AG04450 (cell line): ENCODE results near the gene OTUD7B. TPM values are rescaled to one million over a fixed set of nuclear protein-coding genes. Genes with fewer than 3 reads are reported as not detected.

Source experiments
- CTCF ChIA-PET: fragments of 300-600, 350-600 bp; formaldehyde crosslinking; extraction: SDS; loops from one replicate; lab custom pipeline; 2022; ENCODE audit warnings: antibody characterized with exemption, inconsistent platforms; lab: Charles Lee
- POLR2A ChIA-PET: fragments of 350-600 bp; formaldehyde crosslinking; extraction: SDS; loops from one replicate; lab custom pipeline; 2021; ENCODE audit warnings: antibody characterized with exemption, inconsistent platforms; lab: Yijun Ruan, JAX
- DNase-seq: peaks from one replicate; pipeline ENCODE4 v3.0.0-alpha.2; 2011; ENCODE audit warnings: low read depth, low spot score
- H3K27ac ChIP-seq: one replicate; pipeline ENCODE4 v1.5.1; 2012; ENCODE audit warnings: low read depth, low read length, control low read depth
- H3K27me3 ChIP-seq: one replicate; pipeline ENCODE4 v1.6.0; 2012; ENCODE audit warnings: low read length; ENCODE audit not compliant: control insufficient read depth, insufficient read depth
- H3K4me3 ChIP-seq: 2 replicates; pipeline ENCODE4 v1.5.1; 2011; ENCODE audit warnings: mild to moderate bottlenecking, low read depth, low read length, control low read depth
- H3K9me3 ChIP-seq: 2 replicates; pipeline ENCODE4 v1.5.1; 2012; ENCODE audit warnings: low read length; ENCODE audit not compliant: control insufficient read depth, insufficient read depth
- CTCF ChIP-seq: IDR thresholded peaks from 2 replicates; pipeline ENCODE4 v1.5.1; 2011; ENCODE audit warnings: low read depth, low read length, control low read depth, inconsistent platforms
- polyA plus RNA-seq: library from polyadenylated mRNA; depleted of rRNA; stranded (reverse); fragments of >200 nt; gene quantifications from 2 replicates; pipeline ENCODE4 v1.2.3, GENCODE V29; 2011

The OTUD7B gene
- polyA plus RNA-seq, 1 experiment = 10.7 TPM

DNA sequence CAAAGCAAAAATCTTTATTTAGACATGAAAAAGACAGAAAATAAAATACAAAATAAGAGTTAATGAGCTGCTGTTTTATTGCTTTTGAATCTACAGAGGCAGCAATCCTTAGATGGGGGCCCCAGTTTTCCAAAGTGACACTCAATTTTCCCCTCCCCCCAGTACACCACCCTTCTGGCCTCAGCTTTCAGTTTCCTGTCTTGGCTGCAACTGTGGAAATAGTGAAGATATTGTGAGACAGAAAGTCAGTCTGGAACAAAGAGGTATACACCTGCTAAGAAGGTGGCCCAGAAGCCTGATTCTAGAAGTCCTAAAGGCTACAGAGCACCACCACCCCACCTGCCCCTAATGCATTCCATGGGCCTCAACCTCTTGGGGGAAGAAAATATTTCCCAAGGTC, 72.8 kb downstream of the OTUD7B start:
- POLR2A ChIA-PET = interaction anchor here (0.6 to 3.0 kb wide), 3 partner anchors 11 to 334 kb away, joined by 3 to 14 read pairs (median 4); a partner anchor contains a TSS
- DNase-seq = no peak
- no peaks in the 10 kb centered on the region for H3K27me3 ChIP-seq
- no peak for TF ChIP-seq CTCF
- H3K27ac ChIP-seq = no peak overlapping the region
- no peak overlapping the region for H3K4me3 ChIP-seq
- CTCF ChIA-PET = interaction anchor here (0.5 to 2.5 kb wide), 3 partner anchors 18 to 234 kb away, joined by 3 to 9 read pairs (median 3); no protein-coding TSS in a partner anchor
- H3K9me3 ChIP-seq = no peaks in the 10 kb centered on the region

- POLR2A ChIA-PET = interaction anchor here (3.0 kb wide), 1 partner anchor 50 kb away, joined by 14 read pairs; a partner anchor contains a TSS
- Histone ChIP-seq H3K9me3 (no peaks in the 10 kb centered on the region), H3K27ac (peak overlapping the region; percentile 25), H3K27me3 (no peaks in the 10 kb centered on the region), H3K4me3 (peak overlapping the region; percentile 89)
- no peak for DNase-seq
- CTCF ChIA-PET = interaction anchor here (0.5 to 0.6 kb wide), 2 partner anchors 18 to 234 kb away, joined by 3 read pairs; no protein-coding TSS in a partner anchor
- TF ChIP-seq CTCF = peak; percentile 31
Measured at GRCh38 chr1:149936992-149937705, 73.4 kb downstream of the OTUD7B start.

DNA sequence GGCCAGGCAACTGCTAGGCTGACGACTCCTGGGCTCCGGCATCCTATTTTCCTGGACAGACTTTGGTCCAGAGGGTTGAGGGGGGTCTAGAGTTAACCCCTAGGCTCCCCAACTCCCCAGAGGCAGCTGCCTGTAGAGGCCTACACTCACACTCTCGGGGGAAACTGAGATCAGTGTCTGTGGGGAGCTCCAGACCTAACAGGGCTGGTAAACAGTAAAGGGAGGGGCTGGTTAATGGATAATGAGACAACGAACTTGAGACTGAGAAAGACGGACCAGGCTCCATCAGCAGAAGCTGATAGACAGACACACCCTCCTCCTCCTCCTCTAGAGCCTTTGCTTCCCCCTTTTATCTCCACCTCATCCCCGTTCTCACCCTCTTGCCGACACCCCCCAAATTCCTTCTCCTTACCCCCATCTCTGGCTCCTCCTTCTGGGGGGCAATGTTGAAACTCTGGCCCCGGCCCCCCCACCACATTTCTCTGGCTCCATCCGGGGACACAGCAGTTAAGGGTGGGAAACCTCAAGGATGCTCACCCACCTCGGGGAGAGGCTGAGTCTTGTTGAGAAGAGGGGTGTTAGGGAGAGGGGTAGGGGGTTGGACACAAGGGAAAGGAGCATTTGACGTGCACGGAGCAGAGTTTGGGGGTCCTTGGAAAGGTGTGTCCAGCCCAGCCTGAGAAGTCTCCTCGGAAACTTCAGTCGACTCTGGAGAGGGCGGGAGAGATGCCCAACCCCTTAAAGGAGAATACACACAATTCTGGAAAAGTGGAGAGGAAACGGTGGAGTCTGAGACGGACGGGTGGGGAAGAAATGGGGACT, 74.1 kb downstream of the OTUD7B start, which contains the start of gene MTMR11:
Gene MTMR11 (minus strand): TSS at position 710 of the 822 bp plus-strand sequence. CDS start 232 bp downstream, at position 478.
- ChIA-PET CTCF (no interaction called here), POLR2A (interaction anchor here (0.7 to 3.0 kb wide), 2 partner anchors 49 to 251 kb away, joined by 4 to 14 read pairs; a partner anchor contains a TSS)
- Histone ChIP-seq H3K4me3 (peak within 1 kb of the TSS; percentile 89), H3K27ac (peak within 1 kb of the TSS; percentile 25), H3K9me3 (no peaks in the 10 kb centered on the region), H3K27me3 (no peaks in the 10 kb centered on the region)
- no peak for TF ChIP-seq CTCF
- no peak for DNase-seq

DNA sequence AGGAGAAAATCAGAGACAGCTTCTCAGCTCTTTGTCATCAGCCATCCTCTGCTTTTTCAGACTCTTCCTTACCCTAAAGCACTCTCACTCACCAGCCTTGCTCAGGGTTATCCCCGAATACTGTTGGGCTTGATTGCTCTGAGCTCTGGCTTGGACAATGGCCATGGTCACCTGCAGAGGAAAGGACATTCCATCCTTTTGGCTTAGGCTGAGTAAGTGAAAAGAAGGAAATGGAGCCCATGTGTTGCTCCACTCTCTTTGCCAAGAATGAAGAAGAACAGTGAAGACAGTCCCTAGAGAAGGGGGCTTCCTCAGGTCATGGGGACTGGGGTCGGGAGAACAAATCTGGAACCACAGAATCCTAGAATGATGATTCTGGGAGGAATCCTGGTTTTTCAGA, 76.2 kb downstream of the OTUD7B start:
- Histone ChIP-seq H3K4me3 (no peak overlapping the region), H3K27ac (no peak overlapping the region), H3K27me3 (no peaks in the 10 kb centered on the region), H3K9me3 (no peaks in the 10 kb centered on the region)
- ChIA-PET CTCF (interaction anchor here (0.9 kb wide), 1 partner anchor 8 kb away, joined by 4 read pairs; no protein-coding TSS in a partner anchor), POLR2A (no interaction called here)
- no peak for DNase-seq
- no peak for TF ChIP-seq CTCF
